22Rv1 (cell line): Measurements from ENCODE around the gene OVCA2.

ENCODE experiments used
- H3K27ac ChIP-seq: fragments of 450-650 bp; 2 replicates; pipeline ENCODE4 v1.5.1; 2017
- ZFX ChIP-seq: fragments of 450-650 bp; IDR thresholded peaks from 2 replicates; pipeline ENCODE4 v1.6.1; 2017; ENCODE audit warnings: antibody characterized with exemption, borderline replicate concordance
- TF ChIP-seq, protein P1 (sequence below): fragments of 450-650 bp; IDR thresholded peaks from 2 replicates; pipeline ENCODE4 v1.5.1; 2017; ENCODE audit warnings: mild to moderate bottlenecking

OVCA2 gene

DNA sequence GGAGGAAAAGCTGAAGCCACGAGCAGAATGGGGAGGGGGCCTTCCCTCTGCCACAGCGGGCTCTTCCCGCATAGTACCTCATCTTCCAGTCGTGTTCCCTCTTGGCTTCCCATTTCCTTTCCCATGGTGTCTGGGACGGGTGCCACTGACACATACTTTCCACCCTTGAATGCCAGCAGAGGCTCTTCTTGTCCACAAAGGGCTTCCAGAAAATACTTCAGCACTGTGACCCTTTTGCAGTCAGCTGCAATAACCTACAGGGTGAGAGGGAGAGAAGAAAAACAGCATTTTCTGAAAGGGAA, 43.8 kb downstream of the OVCA2 start:
- TF ChIP-seq, protein P1, sequence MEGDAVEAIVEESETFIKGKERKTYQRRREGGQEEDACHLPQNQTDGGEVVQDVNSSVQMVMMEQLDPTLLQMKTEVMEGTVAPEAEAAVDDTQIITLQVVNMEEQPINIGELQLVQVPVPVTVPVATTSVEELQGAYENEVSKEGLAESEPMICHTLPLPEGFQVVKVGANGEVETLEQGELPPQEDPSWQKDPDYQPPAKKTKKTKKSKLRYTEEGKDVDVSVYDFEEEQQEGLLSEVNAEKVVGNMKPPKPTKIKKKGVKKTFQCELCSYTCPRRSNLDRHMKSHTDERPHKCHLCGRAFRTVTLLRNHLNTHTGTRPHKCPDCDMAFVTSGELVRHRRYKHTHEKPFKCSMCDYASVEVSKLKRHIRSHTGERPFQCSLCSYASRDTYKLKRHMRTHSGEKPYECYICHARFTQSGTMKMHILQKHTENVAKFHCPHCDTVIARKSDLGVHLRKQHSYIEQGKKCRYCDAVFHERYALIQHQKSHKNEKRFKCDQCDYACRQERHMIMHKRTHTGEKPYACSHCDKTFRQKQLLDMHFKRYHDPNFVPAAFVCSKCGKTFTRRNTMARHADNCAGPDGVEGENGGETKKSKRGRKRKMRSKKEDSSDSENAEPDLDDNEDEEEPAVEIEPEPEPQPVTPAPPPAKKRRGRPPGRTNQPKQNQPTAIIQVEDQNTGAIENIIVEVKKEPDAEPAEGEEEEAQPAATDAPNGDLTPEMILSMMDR = no peak
- TF ChIP-seq ZFX = no peak
- H3K27ac ChIP-seq = no peak overlapping the region

DNA sequence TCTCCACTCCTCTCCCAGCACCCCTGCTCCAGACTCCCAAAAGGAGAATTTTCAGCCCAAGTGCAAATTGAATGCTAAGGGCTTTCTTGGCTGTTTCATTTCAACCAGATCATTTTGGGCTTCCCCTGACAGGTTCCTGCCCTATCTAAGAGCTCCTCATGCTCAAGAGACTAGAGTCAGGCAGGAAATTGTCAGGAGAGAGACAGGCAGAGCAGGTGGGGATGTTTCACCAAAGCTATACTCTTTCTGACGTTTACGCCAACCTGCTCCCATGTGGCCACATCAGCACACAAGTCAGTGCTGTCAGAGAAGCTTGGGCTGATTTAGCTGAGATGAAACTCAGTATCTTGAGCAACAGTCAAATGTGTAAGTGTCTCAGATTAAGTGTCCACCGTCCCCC, 44.5 kb downstream of the OVCA2 start:
- TF ChIP-seq, protein P1 = no peak
- TF ChIP-seq ZFX = no peak
- no peak overlapping the region for H3K27ac ChIP-seq

DNA sequence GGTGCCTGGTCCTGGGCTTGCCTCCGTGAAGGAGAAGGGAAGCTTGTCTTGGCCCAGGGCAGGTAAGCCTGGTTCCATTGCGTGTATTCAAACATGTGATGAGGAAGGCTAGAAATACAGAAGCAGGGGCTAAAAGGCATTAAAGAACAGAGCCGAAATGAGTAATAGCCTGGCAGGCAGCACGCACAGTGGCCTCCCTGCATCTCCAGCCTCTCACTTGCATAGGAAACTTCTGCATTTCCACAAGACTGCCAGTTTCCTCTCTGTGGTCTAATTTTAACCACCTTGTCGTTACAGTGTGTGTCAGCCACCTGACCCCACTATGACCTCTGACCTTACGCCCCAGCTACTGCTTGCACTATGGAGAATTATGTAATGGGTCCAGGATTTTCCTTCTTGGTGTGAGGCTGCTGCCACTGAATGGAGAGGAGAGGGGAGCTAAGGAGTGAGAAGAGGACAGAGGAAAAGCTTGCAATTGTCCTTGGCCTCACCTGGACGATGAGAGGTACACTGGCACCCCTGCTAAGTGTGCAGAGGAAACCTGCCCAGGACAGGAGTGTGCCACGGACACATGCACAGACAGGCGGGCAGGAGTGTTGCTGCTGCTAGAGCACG, 45.9 kb downstream of the OVCA2 start:
- TF ChIP-seq ZFX = no peak
- TF ChIP-seq, protein P1 = no peak
- H3K27ac ChIP-seq = no peak overlapping the region

DNA sequence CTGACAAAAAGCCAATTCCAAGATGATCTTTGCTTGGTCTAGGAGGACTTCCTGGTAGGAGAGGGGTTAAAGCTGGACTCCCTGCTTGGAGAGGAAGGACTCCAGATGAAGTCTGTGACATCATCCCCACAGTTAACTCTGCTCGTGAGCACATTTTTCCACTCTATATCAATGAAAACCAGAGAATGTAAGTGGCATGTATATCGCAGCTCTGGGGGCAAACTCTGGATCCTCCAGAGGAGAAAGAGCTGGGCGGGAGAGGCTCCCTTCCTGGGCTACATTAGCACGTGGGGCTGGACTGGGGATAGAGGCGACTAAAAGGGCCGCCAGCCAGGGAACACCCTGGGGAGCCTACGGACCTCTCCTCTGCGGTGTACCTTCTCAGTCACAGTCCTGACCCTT, 47.2 kb downstream of the OVCA2 start:
- no peak overlapping the region for H3K27ac ChIP-seq

DNA sequence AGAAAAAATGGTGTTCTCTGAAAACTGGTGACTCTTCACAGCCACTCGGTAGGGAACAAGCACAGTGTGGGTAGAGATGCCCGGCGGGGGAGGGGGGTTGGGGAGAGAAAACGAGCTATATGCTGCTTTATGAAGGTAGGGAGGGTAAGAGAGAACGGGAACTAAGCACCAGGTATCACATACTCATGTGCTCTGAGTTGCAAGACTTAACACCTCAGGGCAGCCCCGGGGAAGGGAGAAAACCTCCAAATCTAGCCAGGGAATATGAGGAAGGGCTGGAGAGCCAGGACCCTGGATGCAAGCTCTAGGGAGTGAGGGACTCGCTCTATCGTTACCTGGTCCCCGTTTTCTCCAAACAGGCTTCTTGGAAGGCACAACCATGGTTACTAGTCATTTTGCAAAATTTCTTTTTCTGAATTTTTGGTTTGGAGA, 48.4 kb downstream of the OVCA2 start:
- TF ChIP-seq ZFX = no peak
- TF ChIP-seq, protein P1 = no peak
- H3K27ac ChIP-seq = no peak overlapping the region

More for the DNA sequence above, 47.2 kb downstream of the OVCA2 start:
- TF ChIP-seq, protein P1 = no peak
- TF ChIP-seq ZFX = no peak

DNA sequence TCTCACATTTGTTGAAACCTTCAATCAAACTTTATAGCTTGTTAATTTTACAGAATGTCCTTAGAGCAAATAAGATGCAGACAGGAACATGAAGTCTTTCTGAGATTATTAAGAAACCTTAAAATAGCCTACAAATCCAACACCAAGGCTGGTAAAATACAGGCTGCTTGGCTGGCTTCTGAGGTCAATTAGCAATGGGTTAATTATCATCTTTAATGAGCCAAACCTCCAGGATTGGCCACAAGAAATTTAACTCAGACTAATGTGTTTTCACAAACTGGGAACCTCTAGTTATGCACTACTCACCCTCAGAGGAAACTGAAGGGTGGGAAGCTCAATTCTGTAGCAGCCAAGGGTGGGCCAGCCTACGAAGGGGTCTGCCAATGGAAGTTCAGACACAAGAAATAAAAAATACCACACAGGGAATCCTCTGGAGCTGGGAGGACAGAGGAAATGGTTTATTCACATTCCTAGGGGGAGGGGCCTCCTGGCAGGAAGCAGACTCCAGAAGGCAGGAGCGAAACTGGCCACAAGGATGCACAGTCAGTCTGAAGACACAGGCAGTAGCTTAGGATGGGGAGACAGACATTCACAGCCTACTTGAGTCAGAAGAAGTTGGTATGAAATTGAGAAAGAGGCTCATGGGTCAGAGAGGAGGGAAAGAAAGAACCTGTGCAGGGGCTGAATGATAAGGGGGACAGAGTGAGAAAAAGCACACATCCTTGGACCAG, 49.1 kb downstream of the OVCA2 start:
- no peak overlapping the region for H3K27ac ChIP-seq

DNA sequence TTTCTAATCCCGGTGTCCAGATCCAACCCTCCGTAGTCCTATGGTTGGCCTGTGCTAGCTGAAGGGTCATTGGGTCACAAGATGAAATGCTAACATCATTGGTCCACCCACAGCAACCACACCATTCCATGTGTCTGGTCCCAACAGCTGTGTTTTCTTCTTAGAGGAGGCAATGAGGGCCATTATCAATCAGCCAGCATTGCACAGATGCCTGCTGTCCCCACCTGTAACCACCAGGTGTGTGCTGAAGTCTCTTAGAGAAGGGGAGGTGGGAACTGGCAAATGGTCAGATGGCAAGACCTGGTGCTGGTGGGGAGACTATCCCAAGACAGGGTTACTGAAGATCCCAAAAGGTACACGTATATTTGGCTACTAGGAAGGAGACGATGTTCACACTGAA, 50.4 kb downstream of the OVCA2 start:
- no peak overlapping the region for H3K27ac ChIP-seq
- TF ChIP-seq, protein P1 = no peak
- TF ChIP-seq ZFX = no peak

More for the DNA sequence above, 49.1 kb downstream of the OVCA2 start:
- no peak for TF ChIP-seq ZFX
- TF ChIP-seq, protein P1 = no peak
